AG04450 (cell line): ENCODE results near the gene CMTM7. TPM values are rescaled to one million over a fixed set of nuclear protein-coding genes. Genes with fewer than 3 reads are reported as not detected.

Experiments used
- CTCF ChIA-PET: fragments of 300-600, 350-600 bp; formaldehyde crosslinking; extraction: SDS; loops from one replicate; lab custom pipeline; 2022; ENCODE audit warnings: antibody characterized with exemption, inconsistent platforms; lab: Charles Lee
- POLR2A ChIA-PET: fragments of 350-600 bp; formaldehyde crosslinking; extraction: SDS; loops from one replicate; lab custom pipeline; 2021; ENCODE audit warnings: antibody characterized with exemption, inconsistent platforms; lab: Yijun Ruan, JAX
- DNase-seq: peaks from one replicate; pipeline ENCODE4 v3.0.0-alpha.2; 2011; ENCODE audit warnings: low read depth, low spot score
- H3K27ac ChIP-seq: one replicate; pipeline ENCODE4 v1.5.1; 2012; ENCODE audit warnings: low read depth, low read length, control low read depth
- H3K27me3 ChIP-seq: one replicate; pipeline ENCODE4 v1.6.0; 2012; ENCODE audit warnings: low read length; ENCODE audit not compliant: control insufficient read depth, insufficient read depth
- H3K4me3 ChIP-seq: 2 replicates; pipeline ENCODE4 v1.5.1; 2011; ENCODE audit warnings: mild to moderate bottlenecking, low read depth, low read length, control low read depth
- H3K9me3 ChIP-seq: 2 replicates; pipeline ENCODE4 v1.5.1; 2012; ENCODE audit warnings: low read length; ENCODE audit not compliant: control insufficient read depth, insufficient read depth
- CTCF ChIP-seq: IDR thresholded peaks from 2 replicates; pipeline ENCODE4 v1.5.1; 2011; ENCODE audit warnings: low read depth, low read length, control low read depth, inconsistent platforms
- polyA plus RNA-seq: library from polyadenylated mRNA; depleted of rRNA; stranded (reverse); fragments of >200 nt; gene quantifications from 2 replicates; pipeline ENCODE4 v1.2.3, GENCODE V29; 2011

The CMTM7 gene
- polyA plus RNA-seq, 1 experiment: 17.3 TPM

GRCh38 chr3:32484436-32484835, 92.8 kb downstream of the CMTM7 start:
- CTCF ChIA-PET: interaction anchor here (1.6 kb wide), 1 partner anchor 16 kb away, joined by 10 read pairs; no protein-coding TSS in a partner anchor
- no peak for TF ChIP-seq CTCF
- Histone ChIP-seq H3K27me3 (no peaks in the 10 kb centered on the region), H3K4me3 (no peak overlapping the region), H3K27ac (no peak overlapping the region), H3K9me3 (no peaks in the 10 kb centered on the region)
- no peak for DNase-seq
- POLR2A ChIA-PET: no interaction called here

- H3K27me3 ChIP-seq: no peaks in the 10 kb centered on the region
- CTCF ChIA-PET: interaction anchor here (2.0 kb wide), 1 partner anchor 20 kb away, joined by 6 read pairs; no protein-coding TSS in a partner anchor
- no peak for TF ChIP-seq CTCF
- no peak overlapping the region for H3K27ac ChIP-seq
- no peak overlapping the region for H3K4me3 ChIP-seq
- no peaks in the 10 kb centered on the region for H3K9me3 ChIP-seq
- DNase-seq: no peak
- POLR2A ChIA-PET: no interaction called here
Observed at GRCh38 chr3:32487781-32488473, 96.3 kb downstream of the CMTM7 start.

- Histone ChIP-seq H3K4me3 (no peak overlapping the region), H3K27ac (no peak overlapping the region), H3K27me3 (no peaks in the 10 kb centered on the region), H3K9me3 (no peaks in the 10 kb centered on the region)
- POLR2A ChIA-PET: no interaction called here
- CTCF ChIA-PET: interaction anchor here (2.0 kb wide), 1 partner anchor 21 kb away, joined by 6 read pairs; no protein-coding TSS in a partner anchor
- no peak for TF ChIP-seq CTCF
- no peak for DNase-seq
Observed at GRCh38 chr3:32488474-32489008, 96.9 kb downstream of the CMTM7 start.

- ChIA-PET POLR2A (no interaction called here), CTCF (interaction anchor here (0.6 to 2.0 kb wide), 3 partner anchors 25 to 195 kb away, joined by 3 to 9 read pairs (median 9); no protein-coding TSS in a partner anchor)
- no peaks in the 10 kb centered on the region for H3K27me3 ChIP-seq
- H3K4me3 ChIP-seq: no peak overlapping the region
- H3K27ac ChIP-seq: no peak overlapping the region
- H3K9me3 ChIP-seq: no peaks in the 10 kb centered on the region
- DNase-seq: no peak
- TF ChIP-seq CTCF: no peak
Observed at GRCh38 chr3:32492684-32493436, 101.2 kb downstream of the CMTM7 start.
